Measurements from ENCODE around the gene FXYD3.

The FXYD3 gene

GRCh38 chr19:35162471-35163326 lies 47.1 kb downstream of the FXYD3 start:
- no peak for DNase-seq (ENCODE audit: low spot score)

DNA sequence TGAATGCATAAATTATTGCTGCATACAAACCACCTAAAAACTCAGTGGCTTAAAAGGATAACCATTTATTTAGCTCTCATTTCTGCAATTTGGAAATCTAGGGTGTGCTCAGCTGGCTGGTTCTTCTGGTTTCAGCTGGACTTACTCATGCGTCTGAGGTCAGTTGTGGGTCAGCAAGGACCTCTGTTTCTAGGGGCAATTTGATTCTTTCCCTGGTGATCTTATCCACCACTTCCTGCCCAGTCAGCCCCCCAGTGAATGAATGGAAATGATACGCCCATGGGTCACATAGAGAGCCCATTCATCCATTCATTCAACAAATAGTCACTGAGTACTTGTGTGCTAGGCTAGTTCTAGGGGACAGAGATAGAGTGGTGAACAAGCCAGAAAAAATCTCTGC lies 48.8 kb downstream of the FXYD3 start:
- DNase-seq (ENCODE audit: low spot score) = no peak

GRCh38 chr19:35165200-35166058 lies 49.8 kb downstream of the FXYD3 start:
- DNase-seq (ENCODE audit: low spot score) = no peak

DNA sequence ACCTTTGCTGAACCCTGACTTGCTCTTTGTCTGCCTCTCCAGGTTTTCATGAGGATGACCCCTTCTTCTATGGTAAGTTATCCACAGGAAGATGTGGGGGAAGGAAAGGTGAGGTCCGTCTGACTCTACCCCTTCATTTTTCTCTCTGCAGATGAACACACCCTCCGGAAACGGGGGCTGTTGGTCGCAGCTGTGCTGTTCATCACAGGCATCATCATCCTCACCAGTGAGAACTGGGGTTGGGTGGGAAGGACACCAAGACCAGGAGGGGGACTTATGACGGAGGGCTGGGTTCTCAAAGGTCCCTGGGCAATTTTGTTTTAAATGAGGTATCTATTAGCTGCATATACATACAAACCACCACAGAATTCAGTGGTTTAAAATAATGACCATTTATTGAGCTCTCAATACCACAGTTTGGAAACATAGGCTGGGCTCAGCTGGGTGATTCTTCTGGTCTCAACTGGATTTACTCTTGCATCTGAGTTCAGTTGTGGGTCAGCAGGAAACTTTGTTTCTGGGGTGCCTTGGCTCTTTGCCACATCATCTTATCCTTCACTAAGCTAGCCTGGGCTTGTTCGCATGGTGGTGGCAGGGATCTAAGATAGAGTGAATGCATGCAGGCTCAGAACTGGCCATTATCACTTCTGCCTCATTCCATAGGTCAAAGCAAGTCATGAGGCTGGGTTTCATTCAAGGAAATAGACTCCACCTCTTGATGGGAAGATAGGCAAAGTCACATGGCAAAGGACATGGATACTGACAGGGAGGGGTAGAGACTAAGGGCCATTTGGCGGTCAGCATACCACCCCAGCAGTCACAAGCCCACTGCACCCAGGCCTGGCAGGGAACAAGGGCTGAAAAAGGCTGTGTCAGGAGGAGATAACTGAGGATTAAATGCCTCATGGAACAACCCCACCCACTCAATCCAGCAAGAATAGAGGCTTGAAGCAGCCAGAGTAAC lies 50.8 kb downstream of the FXYD3 start:
- no peak for DNase-seq (ENCODE audit: low spot score)

GRCh38 chr19:35167251-35168119 lies 51.9 kb downstream of the FXYD3 start:
- no peak for DNase-seq (ENCODE audit: low spot score)

- DNase-seq (ENCODE audit: low spot score) = no peak
These were observed 52.6 kb downstream of the FXYD3 start for GRCh38 chr19:35168196-35168595.

- DNase-seq (ENCODE audit: low spot score) = no peak
These were observed 53.8 kb downstream of the FXYD3 start for GRCh38 chr19:35169221-35169995.

DNA sequence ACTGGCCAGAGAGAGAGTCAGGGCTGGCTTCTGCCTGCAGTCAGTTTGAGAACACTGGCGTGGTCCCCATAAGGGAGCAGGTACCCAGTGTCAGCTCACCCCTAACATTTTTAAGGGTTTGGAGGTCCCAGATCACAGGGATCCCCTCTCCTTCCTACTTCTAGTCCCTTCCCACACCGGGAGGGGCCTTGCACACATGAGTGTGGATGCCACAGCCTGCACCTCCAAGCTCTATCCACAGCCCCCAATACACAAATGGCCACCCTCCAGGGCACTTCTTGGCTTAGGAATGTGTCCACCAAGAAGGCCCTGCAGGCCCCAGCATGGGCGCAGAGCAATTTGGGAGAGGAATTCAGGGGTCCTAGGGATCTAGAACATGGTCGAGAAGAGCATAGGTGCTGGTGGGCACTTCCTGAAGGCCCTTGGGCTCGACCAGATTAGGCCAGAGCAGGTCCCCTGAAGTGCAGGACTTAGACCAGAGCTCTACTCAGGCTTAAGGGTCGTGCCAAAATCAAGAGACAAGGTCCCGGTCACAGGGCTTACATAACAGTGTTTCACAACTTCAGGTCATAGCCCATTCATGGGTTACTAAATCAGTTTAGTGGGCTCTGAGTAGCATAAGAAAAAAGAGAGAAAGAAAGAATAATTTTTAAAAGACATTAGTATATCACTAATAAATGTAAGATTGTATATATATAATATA lies 54.9 kb downstream of the FXYD3 start:
- no peak for DNase-seq (ENCODE audit: low spot score)

DNA sequence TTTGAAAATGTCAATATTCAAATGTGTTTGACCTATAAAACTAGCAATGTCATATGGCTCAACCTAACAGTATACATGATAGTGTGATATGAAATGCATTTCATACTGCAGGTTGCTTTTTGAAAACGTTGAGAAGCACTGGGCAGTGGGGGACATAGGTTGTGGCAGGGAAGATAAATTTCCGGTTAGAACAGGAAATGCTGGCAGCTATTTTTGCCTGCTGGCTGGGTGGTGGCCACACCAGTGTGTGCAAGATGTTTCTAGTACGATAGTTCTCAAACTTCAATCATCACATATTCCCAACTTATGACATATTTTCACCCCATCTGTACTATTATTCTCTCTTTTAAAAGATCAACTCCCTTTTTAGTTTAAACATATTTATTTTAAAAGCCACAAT lies 56.1 kb downstream of the FXYD3 start:
- DNase-seq (ENCODE audit: low spot score) = no peak
